ENCODE measurements around the gene FBXW11. TPM values are rescaled to one million over a fixed set of nuclear protein-coding genes. Genes with fewer than 3 reads are reported as not detected.

The FBXW11 gene
- total and polyA plus RNA-seq, 8 donors: 6.0 to 43.8 (median 25.0) TPM

DNA sequence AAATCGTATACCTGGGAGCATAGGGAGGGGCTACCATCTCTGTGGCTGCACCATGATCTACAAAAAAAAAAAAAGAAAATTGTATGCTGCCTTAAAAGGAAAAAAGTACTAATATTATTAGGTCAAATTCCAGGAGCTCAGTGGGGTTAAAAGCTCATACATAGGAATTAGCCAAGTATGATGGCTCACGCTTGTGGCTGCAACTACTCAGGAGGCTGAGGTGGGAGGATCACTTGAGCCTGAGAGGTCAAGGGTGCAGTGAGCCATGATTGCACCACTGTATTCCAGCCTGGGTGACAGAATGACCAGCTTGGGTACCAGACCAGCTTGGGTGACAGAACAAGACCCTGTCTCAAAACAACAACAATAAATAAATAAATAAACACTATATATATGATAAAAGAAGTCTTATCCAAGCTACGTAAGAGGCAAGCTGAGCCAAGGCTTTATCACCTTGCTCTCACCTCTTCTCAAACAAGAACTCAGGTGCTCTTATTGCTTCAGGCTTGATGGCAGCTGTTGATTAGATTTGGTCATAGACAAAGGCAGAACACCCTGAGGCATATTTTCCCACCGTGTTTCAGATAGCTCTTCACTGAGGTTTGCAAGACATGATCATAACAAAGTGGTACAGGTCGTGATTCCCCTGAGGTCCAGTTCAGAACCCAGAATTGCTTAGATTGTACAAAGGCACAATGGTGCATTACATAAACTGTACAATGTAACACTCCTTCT lies 3.3 kb upstream of the FBXW11 start:
- H3K4me3 ChIP-seq: no peak overlapping the region
- no peak overlapping the region for H3K27ac ChIP-seq
- DNase-seq (no peak), ATAC-seq (no peak), FAIRE-seq (no peak)
- TF ChIP-seq, protein P1, sequence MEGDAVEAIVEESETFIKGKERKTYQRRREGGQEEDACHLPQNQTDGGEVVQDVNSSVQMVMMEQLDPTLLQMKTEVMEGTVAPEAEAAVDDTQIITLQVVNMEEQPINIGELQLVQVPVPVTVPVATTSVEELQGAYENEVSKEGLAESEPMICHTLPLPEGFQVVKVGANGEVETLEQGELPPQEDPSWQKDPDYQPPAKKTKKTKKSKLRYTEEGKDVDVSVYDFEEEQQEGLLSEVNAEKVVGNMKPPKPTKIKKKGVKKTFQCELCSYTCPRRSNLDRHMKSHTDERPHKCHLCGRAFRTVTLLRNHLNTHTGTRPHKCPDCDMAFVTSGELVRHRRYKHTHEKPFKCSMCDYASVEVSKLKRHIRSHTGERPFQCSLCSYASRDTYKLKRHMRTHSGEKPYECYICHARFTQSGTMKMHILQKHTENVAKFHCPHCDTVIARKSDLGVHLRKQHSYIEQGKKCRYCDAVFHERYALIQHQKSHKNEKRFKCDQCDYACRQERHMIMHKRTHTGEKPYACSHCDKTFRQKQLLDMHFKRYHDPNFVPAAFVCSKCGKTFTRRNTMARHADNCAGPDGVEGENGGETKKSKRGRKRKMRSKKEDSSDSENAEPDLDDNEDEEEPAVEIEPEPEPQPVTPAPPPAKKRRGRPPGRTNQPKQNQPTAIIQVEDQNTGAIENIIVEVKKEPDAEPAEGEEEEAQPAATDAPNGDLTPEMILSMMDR (IDR thresholded peaks at IDR 0.05): no peak
- WGBS, 2 donors: 56 to 57% methylated on average over 5 of the region's 5 CpGs
- H3K4me1 ChIP-seq: peaks cover 0 to 5% (median 0%) of the 10 kb centered on the region in 3 donors
- no peaks in the 10 kb centered on the region for H3K9me3 ChIP-seq
- H3K27me3 ChIP-seq: no peaks in the 10 kb centered on the region
- no peaks in the 10 kb centered on the region for H3K36me3 ChIP-seq
- intact Hi-C loops (cut with DNase I): loop anchor here in 1 of 3 donors (10.0 kb wide), 1 partner anchor 55 kb away; no protein-coding TSS in a partner anchor

DNA sequence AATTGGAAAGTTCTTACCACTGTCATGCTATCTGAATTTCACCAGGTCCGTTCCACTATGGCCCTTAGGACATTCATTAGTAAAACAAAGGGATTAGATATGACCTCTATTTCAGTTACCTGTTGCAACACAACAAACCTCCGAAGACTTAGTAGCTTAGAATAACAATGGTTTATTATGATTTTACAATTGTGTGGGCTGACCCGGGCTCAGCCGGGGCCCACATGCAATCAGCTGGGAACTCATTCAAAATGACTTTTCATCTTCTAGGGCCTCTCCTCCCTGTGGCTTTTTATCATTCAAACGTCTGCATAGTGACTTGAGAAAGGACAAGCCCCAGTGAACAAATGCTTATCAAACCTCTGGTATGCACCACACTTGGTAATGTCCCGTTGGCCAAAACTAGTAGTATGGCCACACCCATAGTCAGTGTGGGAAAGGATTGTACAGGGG lies 2.3 kb upstream of the FBXW11 start:
- Histone ChIP-seq H3K36me3 (no peaks in the 10 kb centered on the region), H3K4me3 (no peak overlapping the region), H3K4me1 (peaks cover 7 to 11% (median 7%) of the 10 kb centered on the region in 3 donors), H3K9me3 (no peaks in the 10 kb centered on the region), H3K27ac (no peak overlapping the region), H3K27me3 (no peaks in the 10 kb centered on the region)
- intact Hi-C loops (cut with DNase I): loop anchor here in 1 of 3 donors (10.0 kb wide), 1 partner anchor 54 kb away; no protein-coding TSS in a partner anchor
- TF ChIP-seq, protein P1 (IDR thresholded peaks at IDR 0.05): no peak
- WGBS, 2 donors: 52 to 64% methylated on average over 6 of the region's 6 CpGs
- ATAC-seq (no peak), DNase-seq (no peak), FAIRE-seq (no peak)

DNA sequence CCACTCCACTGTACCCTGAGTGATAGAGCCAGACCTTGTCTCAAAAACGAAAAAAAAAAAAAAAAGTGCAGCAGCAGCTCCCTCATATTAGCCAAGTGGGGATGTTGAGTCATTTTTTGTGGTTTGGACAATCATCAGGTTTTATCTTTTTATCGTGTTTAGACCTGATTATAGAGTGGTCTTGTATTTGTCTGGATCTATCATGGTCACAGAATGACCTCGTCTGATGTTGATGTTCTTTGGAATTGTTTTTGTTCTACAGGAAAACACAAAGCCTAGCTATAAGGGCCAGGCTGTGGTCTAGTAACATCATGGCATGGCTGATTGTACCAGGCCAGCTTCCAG lies 1.6 kb upstream of the FBXW11 start:
- H3K27ac ChIP-seq: no peak overlapping the region
- FAIRE-seq: no peak
- 30 to 38% methylated on average over 3 of the region's 3 CpGs for WGBS, 2 donors
- TF ChIP-seq, protein P1 (IDR thresholded peaks at IDR 0.05): no peak
- DNase-seq: no peak
- no peaks in the 10 kb centered on the region for H3K27me3 ChIP-seq
- H3K4me3 ChIP-seq: no peak overlapping the region
- peaks cover 8 to 18% (median 13%) of the 10 kb centered on the region in 3 donors for H3K4me1 ChIP-seq
- H3K9me3 ChIP-seq: no peaks in the 10 kb centered on the region
- no peaks in the 10 kb centered on the region for H3K36me3 ChIP-seq
- no peak for ATAC-seq
- intact Hi-C loops (cut with DNase I): loop anchor here in 1 of 3 donors (10.0 kb wide), 1 partner anchor 53 kb away; no protein-coding TSS in a partner anchor

DNA sequence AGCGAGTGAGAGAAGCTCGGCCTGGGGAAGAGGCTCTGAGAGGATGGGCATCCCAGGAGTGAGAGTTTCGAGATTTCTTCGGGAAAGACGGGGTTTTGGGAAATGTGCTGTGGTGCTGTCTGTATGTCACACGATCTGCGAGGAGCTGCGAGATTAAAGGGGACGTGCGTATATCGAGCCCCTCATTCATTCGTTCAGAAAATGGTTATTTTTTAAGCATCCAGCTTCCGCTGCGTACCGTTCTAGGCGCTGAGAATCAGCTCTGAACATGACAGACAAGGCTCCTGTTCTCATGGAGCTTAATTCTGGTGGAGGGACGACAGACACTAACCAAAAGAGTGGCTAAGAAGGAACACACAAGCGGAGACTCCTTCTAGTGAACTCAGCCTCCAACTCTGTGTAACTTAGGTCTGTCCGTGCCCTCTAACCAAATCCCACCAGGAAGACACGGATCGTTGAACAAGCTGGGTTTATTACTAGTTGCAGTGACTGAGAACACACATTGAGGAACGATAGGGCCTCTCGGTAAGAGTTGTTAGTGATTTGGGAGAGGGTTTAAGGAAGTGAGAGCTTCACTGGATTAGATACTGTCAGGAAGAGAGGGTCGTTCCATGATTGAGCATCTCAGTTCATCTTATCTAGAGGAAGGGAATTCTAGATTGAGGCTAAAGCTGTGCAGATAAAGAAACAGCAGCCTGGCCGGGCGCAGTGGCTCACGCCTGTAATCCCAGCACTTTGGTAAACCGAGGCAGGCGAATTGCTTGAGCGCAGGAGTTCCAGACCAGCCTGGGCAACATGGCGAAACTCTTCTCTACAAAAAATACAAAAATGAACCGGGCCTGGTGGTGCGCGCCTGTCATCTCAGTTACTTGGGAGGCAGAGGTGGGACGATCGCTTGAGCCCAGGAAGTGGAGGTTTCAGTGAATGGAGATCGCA lies 1.0 kb upstream of the FBXW11 start:
- no peaks in the 10 kb centered on the region for H3K36me3 ChIP-seq
- H3K4me1 ChIP-seq: peaks cover 15 to 24% (median 19%) of the 10 kb centered on the region in 3 donors
- DNase-seq: peak in 1 of 6 donors; percentile 19
- no peaks in the 10 kb centered on the region for H3K27me3 ChIP-seq
- ATAC-seq: peak in 1 of 4 donors; percentile 0
- peak overlapping the region; percentile 83 to 97 (median 90) for H3K4me3 ChIP-seq
- TF ChIP-seq, protein P1 (IDR thresholded peaks at IDR 0.05): no peak
- WGBS, 2 donors: 24 to 25% methylated on average over 37 of the region's 37 CpGs
- peak overlapping the region; percentile 95 to 99 (median 96) for H3K27ac ChIP-seq
- intact Hi-C loops (cut with DNase I): loop anchor here in 1 of 3 donors (10.0 kb wide), 1 partner anchor 53 kb away; no protein-coding TSS in a partner anchor
- H3K9me3 ChIP-seq: no peaks in the 10 kb centered on the region
- FAIRE-seq: no peak
